Mesenchymal stem cell (in vitro differentiated cells and primary cell): ENCODE measurements around the gene NPHP4.

Experiments
- DNase-seq: peaks from one replicate; pipeline ENCODE4 v3.0.0-alpha.2; 2013
- H2AFZ ChIP-seq: one replicate; pipeline ENCODE4 v1.6.1; 2013; ENCODE audit warnings: low read depth, mild to moderate bottlenecking, control low read depth, inconsistent platforms, low read length, moderate library complexity
- H2AK5ac ChIP-seq: 2 replicates; pipeline ENCODE4 v1.6.1; 2013; ENCODE audit warnings: low read length, moderate library complexity, mild to moderate bottlenecking, inconsistent platforms; ENCODE audit not compliant: severe bottlenecking
- H2BK120ac ChIP-seq: one replicate; pipeline ENCODE4 v1.6.1; 2013; ENCODE audit warnings: low read depth, mild to moderate bottlenecking, inconsistent platforms, low read length, moderate library complexity
- H2BK12ac ChIP-seq, 2 experiments: one replicate each; pipeline ENCODE4 v1.6.1; 2013; ENCODE audit warnings: inconsistent platforms in 2 of 2, low read length in 2 of 2, mild to moderate bottlenecking in 2 of 2, moderate library complexity in 2 of 2, control low read depth in 1 of 2
- H2BK15ac ChIP-seq: one replicate; pipeline ENCODE4 v1.6.1; 2013; ENCODE audit warnings: mild to moderate bottlenecking, low read depth, inconsistent platforms; ENCODE audit not compliant: poor library complexity, severe bottlenecking
- H2BK5ac ChIP-seq: 2 replicates; pipeline ENCODE4 v1.6.1; 2013; ENCODE audit warnings: low read depth, mild to moderate bottlenecking, low read length, control low read depth, inconsistent platforms; ENCODE audit not compliant: poor library complexity, severe bottlenecking
- H3K14ac ChIP-seq, 2 experiments: one replicate each; pipeline ENCODE4 v1.6.1; 2013; ENCODE audit warnings: inconsistent platforms in 2 of 2, low read length in 2 of 2, control low read depth in 1 of 2, mild to moderate bottlenecking in 1 of 2, moderate library complexity in 1 of 2
- H3K18ac ChIP-seq, 2 experiments: one replicate each; pipeline ENCODE4 v1.6.1; 2013; ENCODE audit warnings: inconsistent platforms in 2 of 2, low read length in 2 of 2, control low read depth in 1 of 2, low read depth in 1 of 2, mild to moderate bottlenecking in 1 of 2
- H3K23ac ChIP-seq, 2 experiments: one replicate each; pipeline ENCODE4 v1.6.1; 2013; ENCODE audit warnings: inconsistent platforms in 2 of 2, low read length in 2 of 2, mild to moderate bottlenecking in 2 of 2, moderate library complexity in 2 of 2, control low read depth in 1 of 2
- H3K27ac ChIP-seq: 2 replicates; pipeline ENCODE4 v1.5.1; 2013; ENCODE audit warnings: mild to moderate bottlenecking, moderate library complexity, low read length, control low read depth, inconsistent platforms; ENCODE audit not compliant: poor library complexity, severe bottlenecking
- H3K27me3 ChIP-seq, 2 experiments: 2 replicates each; pipeline versions ENCODE4 v1.6.1 to v1.7.0; 2013; ENCODE audit warnings: low read length in 2 of 2, mild to moderate bottlenecking in 2 of 2, moderate library complexity in 2 of 2, control low read depth in 1 of 2, inconsistent platforms in 1 of 2; ENCODE audit not compliant: control insufficient read depth in 1 of 2, insufficient read depth in 1 of 2
- H3K36me3 ChIP-seq, 2 experiments: 2 replicates each; pipeline versions ENCODE4 v1.6.1 to v1.7.0; 2013; ENCODE audit warnings: low read length in 2 of 2, control low read depth in 1 of 2, inconsistent platforms in 1 of 2, low read depth in 1 of 2, mild to moderate bottlenecking in 1 of 2; ENCODE audit not compliant: insufficient read depth in 2 of 2, control insufficient read depth in 1 of 2
- H3K4ac ChIP-seq, 2 experiments: one replicate each; pipeline ENCODE4 v1.6.1; 2013; ENCODE audit warnings: inconsistent platforms in 2 of 2, low read length in 2 of 2, mild to moderate bottlenecking in 2 of 2, moderate library complexity in 2 of 2, control low read depth in 1 of 2, low read depth in 1 of 2
- H3K4me1 ChIP-seq: 2 replicates; pipeline ENCODE4 v1.6.1; 2013; ENCODE audit warnings: low read depth, low read length, control low read depth; ENCODE audit not compliant: control insufficient read depth, insufficient read depth
- H3K4me2 ChIP-seq: 2 replicates; pipeline ENCODE4 v1.6.1; 2013; ENCODE audit warnings: low read length, mild to moderate bottlenecking, inconsistent platforms; ENCODE audit not compliant: poor library complexity, severe bottlenecking
- H3K4me3 ChIP-seq, 2 experiments: 2 replicates each; pipeline versions ENCODE4 v1.5.1 to v1.7.0; 2013; ENCODE audit warnings: low read length in 2 of 2, mild to moderate bottlenecking in 2 of 2, control low read depth in 1 of 2, low read depth in 1 of 2; ENCODE audit not compliant: insufficient read depth in 1 of 2
- H3K79me1 ChIP-seq: replicated peaks from 2 replicates; pipeline ENCODE4 v1.6.1; 2013; ENCODE audit warnings: mild to moderate bottlenecking, control low read depth, low read length, inconsistent platforms; ENCODE audit not compliant: poor library complexity, severe bottlenecking
- H3K9ac ChIP-seq: 2 replicates; pipeline ENCODE4 v1.7.0; 2013; ENCODE audit warnings: mild to moderate bottlenecking, low read length, moderate library complexity
- H3K9me3 ChIP-seq: 2 replicates; pipeline ENCODE4 v1.7.0; 2013; ENCODE audit warnings: mild to moderate bottlenecking, low read length; ENCODE audit not compliant: control insufficient read depth
- H4K8ac ChIP-seq: one replicate; pipeline ENCODE4 v1.6.1; 2013; ENCODE audit warnings: inconsistent platforms, mild to moderate bottlenecking, low read length, moderate library complexity
- H4K91ac ChIP-seq: one replicate; pipeline ENCODE4 v1.6.1; 2013; ENCODE audit warnings: mild to moderate bottlenecking, low read length, inconsistent platforms
- WGBS: methylation state at CpG from one replicate; pipeline ENCODE4 v1.1.7; 2013; ENCODE audit warnings: mixed read lengths; 5-methylcytosine and 5-hydroxymethylcytosine counted together

The NPHP4 gene

GRCh38 chr1:5947071-5947821, 45.0 kb downstream of the NPHP4 start:
- Histone ChIP-seq H4K91ac (no peak overlapping the region), H4K8ac (no peak overlapping the region), H3K9ac (no peak overlapping the region), H2BK15ac (no peak overlapping the region), H3K4ac (no peak overlapping the region), H3K18ac (no peak overlapping the region), H2AFZ (no peak overlapping the region), H3K23ac (no peak overlapping the region), H2AK5ac (no peak overlapping the region), H3K4me2 (no peak overlapping the region), H3K27ac (no peak overlapping the region), H3K4me3 (no peak overlapping the region), H3K27me3 (no peaks in the 10 kb centered on the region), H2BK5ac (no peak overlapping the region), H2BK12ac (no peak overlapping the region), H2BK120ac (no peak overlapping the region), H3K4me1 (no peaks in the 10 kb centered on the region), H3K36me3 (peaks cover 32 to 42% of the 10 kb centered on the region in 2 experiments), H3K14ac (no peak overlapping the region), H3K9me3 (no peaks in the 10 kb centered on the region), H3K79me1 (no peaks in the 10 kb centered on the region)
- 94% methylated on average over 22 of the region's 22 CpGs for WGBS
- no peak for DNase-seq

GRCh38 chr1:5945445-5945844, 46.8 kb downstream of the NPHP4 start:
- Histone ChIP-seq H3K14ac (no peak overlapping the region), H4K91ac (no peak overlapping the region), H3K4me1 (no peaks in the 10 kb centered on the region), H3K4me3 (no peak overlapping the region), H3K23ac (no peak overlapping the region), H2AK5ac (no peak overlapping the region), H3K4me2 (no peak overlapping the region), H2BK5ac (no peak overlapping the region), H2BK12ac (no peak overlapping the region), H4K8ac (no peak overlapping the region), H2AFZ (no peak overlapping the region), H3K9me3 (no peaks in the 10 kb centered on the region), H3K79me1 (no peaks in the 10 kb centered on the region), H3K36me3 (peaks cover 26 to 29% of the 10 kb centered on the region in 2 experiments), H3K4ac (no peak overlapping the region), H3K18ac (no peak overlapping the region), H3K27ac (no peak overlapping the region), H3K27me3 (no peaks in the 10 kb centered on the region), H2BK120ac (no peak overlapping the region), H2BK15ac (no peak overlapping the region), H3K9ac (no peak overlapping the region)
- DNase-seq: no peak
- WGBS: over 99% methylated on average over 14 of the region's 14 CpGs

- H3K4me2 ChIP-seq: no peak overlapping the region
- H2BK15ac ChIP-seq: no peak overlapping the region
- H4K91ac ChIP-seq: no peak overlapping the region
- H3K36me3 ChIP-seq: peaks cover 26 to 29% of the 10 kb centered on the region in 2 experiments
- H2AFZ ChIP-seq: no peak overlapping the region
- no peak overlapping the region for H2BK12ac ChIP-seq
- H3K18ac ChIP-seq: no peak overlapping the region
- no peak overlapping the region for H4K8ac ChIP-seq
- WGBS: 97% methylated on average over 9 of the region's 12 CpGs
- peaks cover 3% of the 10 kb centered on the region for H3K79me1 ChIP-seq
- no peak overlapping the region for H3K4ac ChIP-seq
- H3K4me3 ChIP-seq: no peak overlapping the region
- no peak overlapping the region for H3K23ac ChIP-seq
- H2AK5ac ChIP-seq: no peak overlapping the region
- H3K14ac ChIP-seq: no peak overlapping the region
- H3K27ac ChIP-seq: no peak overlapping the region
- H3K9me3 ChIP-seq: no peaks in the 10 kb centered on the region
- H3K4me1 ChIP-seq: no peaks in the 10 kb centered on the region
- no peak overlapping the region for H2BK5ac ChIP-seq
- H2BK120ac ChIP-seq: no peak overlapping the region
- no peak for DNase-seq
- H3K9ac ChIP-seq: no peak overlapping the region
- no peaks in the 10 kb centered on the region for H3K27me3 ChIP-seq
Measured at GRCh38 chr1:5944843-5945167, 47.4 kb downstream of the NPHP4 start.

GRCh38 chr1:5944154-5944842, 47.9 kb downstream of the NPHP4 start:
- Histone ChIP-seq H3K79me1 (peaks cover 3% of the 10 kb centered on the region), H2BK12ac (no peak overlapping the region)
- 96% methylated on average over 25 of the region's 27 CpGs for WGBS

More at GRCh38 chr1:5944154-5944842, 47.9 kb downstream of the NPHP4 start:
- Histone ChIP-seq H3K9me3 (no peaks in the 10 kb centered on the region), H2BK5ac (no peak overlapping the region), H3K27ac (no peak overlapping the region), H3K27me3 (no peaks in the 10 kb centered on the region), H3K23ac (no peak overlapping the region), H3K4me1 (peaks cover 3% of the 10 kb centered on the region), H3K14ac (no peak overlapping the region), H3K36me3 (peaks cover 23 to 24% of the 10 kb centered on the region in 2 experiments), H3K4ac (no peak overlapping the region), H2AFZ (no peak overlapping the region), H3K18ac (no peak overlapping the region), H4K8ac (no peak overlapping the region), H2BK15ac (no peak overlapping the region), H2BK120ac (no peak overlapping the region), H3K9ac (no peak overlapping the region), H3K4me3 (no peak overlapping the region), H4K91ac (no peak overlapping the region), H3K4me2 (no peak overlapping the region), H2AK5ac (no peak overlapping the region)
- DNase-seq: no peak
